ENCODE data around the gene HMCN2.
A peak's percentile ranks its signal among the peaks of the same experiment; 100 is the strongest.

HMCN2 gene

GRCh38 chr9:130309689-130310455 is 44.3 kb downstream of the HMCN2 start:
- no peak for DNase-seq

- DNase-seq, result no peak
Observed at GRCh38 chr9:130310456-130310855, 44.9 kb downstream of the HMCN2 start.

- no peak for DNase-seq
Observed at GRCh38 chr9:130311003-130311402, 45.4 kb downstream of the HMCN2 start.

- DNase-seq, result no peak
Observed at GRCh38 chr9:130311408-130312140, 46.0 kb downstream of the HMCN2 start.

GRCh38 chr9:130313103-130313858 is 47.7 kb downstream of the HMCN2 start:
- DNase-seq, result no peak

- no peak for DNase-seq
Observed at GRCh38 chr9:130315446-130316226, 50.1 kb downstream of the HMCN2 start.

GRCh38 chr9:130316430-130316829 is 50.9 kb downstream of the HMCN2 start:
- DNase-seq, result no peak

- no peak for DNase-seq
Observed at GRCh38 chr9:130319300-130319699, 53.7 kb downstream of the HMCN2 start.

GRCh38 chr9:130319944-130320712 is 54.6 kb downstream of the HMCN2 start:
- DNase-seq, result no peak

- no peak for DNase-seq
Observed at GRCh38 chr9:130320723-130321481, 55.3 kb downstream of the HMCN2 start.

GRCh38 chr9:130321539-130321938 is 56.0 kb downstream of the HMCN2 start:
- no peak for DNase-seq

GRCh38 chr9:130323051-130323745 is 57.6 kb downstream of the HMCN2 start:
- no peak for DNase-seq

- DNase-seq, result no peak
Observed at GRCh38 chr9:130325921-130326320, 60.4 kb downstream of the HMCN2 start.

GRCh38 chr9:130327070-130327780 is 61.7 kb downstream of the HMCN2 start:
- peak; percentile 31 to 41 for DNase-seq

- DNase-seq, result no peak
Observed at GRCh38 chr9:130327781-130328348, 62.3 kb downstream of the HMCN2 start.

GRCh38 chr9:130328349-130328801 is 62.8 kb downstream of the HMCN2 start:
- DNase-seq, result no peak

GRCh38 chr9:130329061-130329460 is 63.5 kb downstream of the HMCN2 start:
- DNase-seq, result no peak

GRCh38 chr9:130330202-130330862 is 64.8 kb downstream of the HMCN2 start:
- no peak for DNase-seq

GRCh38 chr9:130331061-130331460 is 65.5 kb downstream of the HMCN2 start:
- no peak for DNase-seq

All from activated T-cell treated with anti-CD3 and anti-CD28 coated beads, Interleukin-2, amount 50 U/mL, for 48 hours (primary cell).